ENCODE results near the gene SNRNP25.

SNRNP25 gene

DNA sequence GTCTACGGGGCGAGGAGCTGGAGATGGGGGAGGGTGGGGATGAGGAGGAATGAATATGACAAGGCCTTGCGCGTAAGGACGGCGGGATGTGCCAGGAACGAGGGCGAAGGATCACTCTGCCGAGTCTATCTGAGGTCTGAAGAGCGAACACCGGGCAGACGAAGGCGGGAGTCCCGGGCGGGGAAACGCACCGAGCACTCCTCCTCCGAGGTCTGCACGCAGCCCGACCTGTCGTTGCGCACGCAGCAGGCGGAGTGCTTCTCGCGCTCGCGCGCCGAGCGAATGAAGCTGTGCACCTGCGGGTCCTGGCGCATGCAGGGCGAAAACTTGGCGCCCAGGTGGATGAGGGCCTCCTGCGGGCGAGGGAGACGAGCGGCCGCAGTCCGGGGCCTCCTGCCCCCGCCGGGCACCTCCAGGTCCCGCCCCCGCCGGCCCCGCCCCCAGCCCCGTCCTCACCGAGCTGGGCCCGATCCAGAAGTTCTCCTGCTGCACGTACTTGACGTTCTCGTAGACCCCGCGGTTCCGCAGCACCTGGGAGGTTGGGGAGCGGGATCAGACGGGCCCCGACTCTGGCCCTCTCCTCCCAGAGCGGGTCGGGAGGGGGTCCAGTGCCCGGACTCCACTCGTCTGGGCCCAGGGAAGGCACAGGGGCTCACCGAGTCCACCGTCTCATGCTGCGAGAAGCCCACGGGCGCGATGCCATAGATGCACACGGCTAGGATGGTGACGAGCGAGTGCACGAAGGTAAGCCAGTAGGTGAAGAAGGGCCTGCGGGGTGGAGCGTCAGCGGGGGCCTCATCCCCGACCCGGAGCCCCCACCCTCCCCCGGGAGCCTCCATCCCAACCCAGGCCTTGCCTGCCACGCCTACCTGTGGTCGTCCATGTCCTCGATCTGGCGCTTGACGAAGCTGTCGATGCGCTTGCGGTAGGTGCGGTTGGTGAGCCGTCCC is 7.6 kb downstream of the SNRNP25 start (continued):
- TF ChIP-seq ZIC2 (tag by site-specific recombination; IDR thresholded peaks at IDR 0.05): no peak
- TF ChIP-seq SP2 (tag by site-specific recombination; IDR thresholded peaks at IDR 0.05): no peak
- TF ChIP-seq ZNF214 (tag by site-specific recombination; IDR thresholded peaks at IDR 0.05; ENCODE audit: borderline replicate concordance): no peak
- no peak for TF ChIP-seq ZNF302 (tag by site-specific recombination; IDR thresholded peaks at IDR 0.05; ENCODE audit: low read depth)

DNA sequence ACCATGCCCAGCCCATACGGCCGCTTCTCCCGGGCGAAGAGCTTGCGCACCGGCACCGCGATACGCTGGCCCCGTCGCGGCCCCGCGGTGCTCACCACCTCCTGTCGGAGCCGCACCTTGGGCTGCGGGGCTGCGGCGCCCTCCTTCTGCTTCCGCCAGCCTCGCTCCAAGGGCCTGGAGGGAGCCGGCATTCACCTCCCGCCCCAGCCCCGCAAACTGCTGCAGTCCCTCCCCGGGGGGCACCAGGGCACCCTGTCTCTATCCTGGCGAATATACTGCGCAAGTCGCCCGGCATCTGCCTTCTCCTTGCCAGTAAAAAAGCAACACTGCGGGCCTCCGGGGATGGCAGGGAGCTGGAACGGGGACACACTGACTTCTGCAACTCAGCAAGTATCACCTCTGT is 8.3 kb downstream of the SNRNP25 start:
- H3K36me3 ChIP-seq (ENCODE audit: control insufficient read depth in 2 of 2, insufficient read depth in 1 of 2, low read length in 2 of 2): peaks cover 0 to 70% of the 10 kb centered on the region in 2 experiments; a peak in 1 of 3 replicates
- no peak for TF ChIP-seq ZNF184 (tag by site-specific recombination; IDR thresholded peaks at IDR 0.05)
- no peak for TF ChIP-seq ZNF248 (tag by site-specific recombination; IDR thresholded peaks at IDR 0.05)
- TF ChIP-seq ZNF701 (tag by site-specific recombination; IDR thresholded peaks at IDR 0.05): no peak
- no peak for TF ChIP-seq ZNF768 (tag by site-specific recombination; IDR thresholded peaks at IDR 0.05)
- no peak for TF ChIP-seq TCF7L2 (IDR thresholded peaks at IDR 0.05; ENCODE audit: borderline replicate concordance, low read depth, low read length)
- no peak for TF ChIP-seq ZNF223 (tag by site-specific recombination; IDR thresholded peaks at IDR 0.05)
- TF ChIP-seq RBAK (tag by site-specific recombination; IDR thresholded peaks at IDR 0.05): no peak
- TF ChIP-seq ZNF121 (tag by site-specific recombination; IDR thresholded peaks at IDR 0.05): no peak
- TF ChIP-seq, protein P1, sequence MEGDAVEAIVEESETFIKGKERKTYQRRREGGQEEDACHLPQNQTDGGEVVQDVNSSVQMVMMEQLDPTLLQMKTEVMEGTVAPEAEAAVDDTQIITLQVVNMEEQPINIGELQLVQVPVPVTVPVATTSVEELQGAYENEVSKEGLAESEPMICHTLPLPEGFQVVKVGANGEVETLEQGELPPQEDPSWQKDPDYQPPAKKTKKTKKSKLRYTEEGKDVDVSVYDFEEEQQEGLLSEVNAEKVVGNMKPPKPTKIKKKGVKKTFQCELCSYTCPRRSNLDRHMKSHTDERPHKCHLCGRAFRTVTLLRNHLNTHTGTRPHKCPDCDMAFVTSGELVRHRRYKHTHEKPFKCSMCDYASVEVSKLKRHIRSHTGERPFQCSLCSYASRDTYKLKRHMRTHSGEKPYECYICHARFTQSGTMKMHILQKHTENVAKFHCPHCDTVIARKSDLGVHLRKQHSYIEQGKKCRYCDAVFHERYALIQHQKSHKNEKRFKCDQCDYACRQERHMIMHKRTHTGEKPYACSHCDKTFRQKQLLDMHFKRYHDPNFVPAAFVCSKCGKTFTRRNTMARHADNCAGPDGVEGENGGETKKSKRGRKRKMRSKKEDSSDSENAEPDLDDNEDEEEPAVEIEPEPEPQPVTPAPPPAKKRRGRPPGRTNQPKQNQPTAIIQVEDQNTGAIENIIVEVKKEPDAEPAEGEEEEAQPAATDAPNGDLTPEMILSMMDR (tag by site-specific recombination; IDR thresholded peaks at IDR 0.05): no peak
- TF ChIP-seq, protein P2, sequence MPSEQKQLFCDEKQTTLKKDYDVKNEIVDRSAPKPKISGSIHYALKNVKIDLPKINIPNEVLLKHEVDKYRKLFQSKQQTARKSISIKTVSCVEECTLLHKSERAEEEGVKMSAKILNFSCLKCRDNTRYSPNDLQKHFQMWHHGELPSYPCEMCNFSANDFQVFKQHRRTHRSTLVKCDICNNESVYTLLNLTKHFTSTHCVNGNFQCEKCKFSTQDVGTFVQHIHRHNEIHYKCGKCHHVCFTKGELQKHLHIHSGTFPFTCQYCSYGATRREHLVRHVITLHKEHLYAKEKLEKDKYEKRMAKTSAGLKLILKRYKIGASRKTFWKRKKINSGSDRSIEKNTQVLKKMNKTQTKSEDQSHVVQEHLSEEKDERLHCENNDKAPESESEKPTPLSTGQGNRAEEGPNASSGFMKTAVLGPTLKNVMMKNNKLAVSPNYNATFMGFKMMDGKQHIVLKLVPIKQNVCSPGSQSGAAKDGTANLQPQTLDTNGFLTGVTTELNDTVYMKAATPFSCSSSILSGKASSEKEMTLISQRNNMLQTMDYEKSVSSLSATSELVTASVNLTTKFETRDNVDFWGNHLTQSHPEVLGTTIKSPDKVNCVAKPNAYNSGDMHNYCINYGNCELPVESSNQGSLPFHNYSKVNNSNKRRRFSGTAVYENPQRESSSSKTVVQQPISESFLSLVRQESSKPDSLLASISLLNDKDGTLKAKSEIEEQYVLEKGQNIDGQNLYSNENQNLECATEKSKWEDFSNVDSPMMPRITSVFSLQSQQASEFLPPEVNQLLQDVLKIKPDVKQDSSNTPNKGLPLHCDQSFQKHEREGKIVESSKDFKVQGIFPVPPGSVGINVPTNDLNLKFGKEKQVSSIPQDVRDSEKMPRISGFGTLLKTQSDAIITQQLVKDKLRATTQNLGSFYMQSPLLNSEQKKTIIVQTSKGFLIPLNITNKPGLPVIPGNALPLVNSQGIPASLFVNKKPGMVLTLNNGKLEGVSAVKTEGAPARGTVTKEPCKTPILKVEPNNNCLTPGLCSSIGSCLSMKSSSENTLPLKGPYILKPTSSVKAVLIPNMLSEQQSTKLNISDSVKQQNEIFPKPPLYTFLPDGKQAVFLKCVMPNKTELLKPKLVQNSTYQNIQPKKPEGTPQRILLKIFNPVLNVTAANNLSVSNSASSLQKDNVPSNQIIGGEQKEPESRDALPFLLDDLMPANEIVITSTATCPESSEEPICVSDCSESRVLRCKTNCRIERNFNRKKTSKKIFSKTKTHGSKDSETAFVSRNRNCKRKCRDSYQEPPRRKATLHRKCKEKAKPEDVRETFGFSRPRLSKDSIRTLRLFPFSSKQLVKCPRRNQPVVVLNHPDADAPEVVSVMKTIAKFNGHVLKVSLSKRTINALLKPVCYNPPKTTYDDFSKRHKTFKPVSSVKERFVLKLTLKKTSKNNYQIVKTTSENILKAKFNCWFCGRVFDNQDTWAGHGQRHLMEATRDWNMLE (tag by site-specific recombination; conservative IDR thresholded peaks at IDR 0.05; ENCODE audit: low read depth): no peak
- TF ChIP-seq, protein P3, sequence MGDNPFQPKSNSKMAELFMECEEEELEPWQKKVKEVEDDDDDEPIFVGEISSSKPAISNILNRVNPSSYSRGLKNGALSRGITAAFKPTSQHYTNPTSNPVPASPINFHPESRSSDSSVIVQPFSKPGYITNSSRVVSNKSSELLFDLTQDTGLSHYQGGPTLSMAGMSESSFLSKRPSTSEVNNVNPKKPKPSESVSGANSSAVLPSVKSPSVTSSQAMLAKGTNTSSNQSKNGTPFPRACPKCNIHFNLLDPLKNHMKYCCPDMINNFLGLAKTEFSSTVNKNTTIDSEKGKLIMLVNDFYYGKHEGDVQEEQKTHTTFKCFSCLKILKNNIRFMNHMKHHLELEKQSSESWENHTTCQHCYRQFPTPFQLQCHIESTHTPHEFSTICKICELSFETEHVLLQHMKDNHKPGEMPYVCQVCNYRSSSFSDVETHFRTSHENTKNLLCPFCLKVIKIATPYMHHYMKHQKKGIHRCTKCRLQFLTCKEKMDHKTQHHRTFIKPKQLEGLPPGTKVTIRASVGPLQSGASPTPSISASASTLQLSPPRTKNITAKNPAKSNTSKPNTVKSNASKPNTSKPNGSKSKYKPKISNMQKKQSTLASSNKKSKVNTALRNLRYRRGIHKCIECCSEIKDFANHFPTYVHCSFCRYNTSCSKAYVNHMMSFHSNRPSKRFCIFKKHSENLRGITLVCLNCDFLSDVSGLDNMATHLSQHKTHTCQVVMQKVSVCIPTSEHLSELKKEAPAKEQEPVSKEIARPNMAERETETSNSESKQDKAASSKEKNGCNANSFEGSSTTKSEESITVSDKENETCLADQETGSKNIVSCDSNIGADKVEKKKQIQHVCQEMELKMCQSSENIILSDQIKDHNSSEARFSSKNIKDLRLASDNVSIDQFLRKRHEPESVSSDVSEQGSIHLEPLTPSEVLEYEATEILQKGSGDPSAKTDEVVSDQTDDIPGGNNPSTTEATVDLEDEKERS (tag by site-specific recombination; IDR thresholded peaks at IDR 0.05): no peak
- no peak for TF ChIP-seq ZNF146 (tag by site-specific recombination; IDR thresholded peaks at IDR 0.05)
- no peak for TF ChIP-seq ZNF561 (tag by site-specific recombination; IDR thresholded peaks at IDR 0.05; ENCODE audit: borderline replicate concordance)
- no peaks in the 10 kb centered on the region for H3K9me3 ChIP-seq (ENCODE audit: control insufficient read depth, insufficient read depth, low read depth, low read length)
- H3K4me1 ChIP-seq (ENCODE audit: control insufficient read depth, insufficient read depth, low read length): no peaks in the 10 kb centered on the region
- CTCF ChIA-PET: interaction anchor here (0.7 to 6.3 kb wide), 2 partner anchors 34 to 301 kb away, joined by 3 to 245 read pairs; no protein-coding TSS in a partner anchor
- POLR2A ChIA-PET: interaction anchor here (2.2 kb wide), 1 partner anchor 8 kb away, joined by 13 read pairs; the partner anchor contains the start of genes POLR3K and SNRNP25
- H3K27ac ChIP-seq (ENCODE audit: extremely low read depth, low read depth, low read length): no peak overlapping the region
- no peak overlapping the region for H3K4me3 ChIP-seq (ENCODE audit: low read depth, low read length)
